Mucosa of descending colon (tissue), 3 donors: ENCODE measurements around the gene FOXP3. TPM values are rescaled to one million over a fixed set of nuclear protein-coding genes. Genes with fewer than 3 reads are reported as not detected.
"Not testable (repeated sequence)": the region's sequence is repeated elsewhere in the genome, so short reads cannot be mapped to it uniquely, and the experiment has no call there.

Source experiments
- ATAC-seq: fragments of 200-7000 bp; cut with Tn5 transposase; one replicate; pipeline ENCODE4 v1.9.1; 2020; ENCODE audit warnings: mild to moderate bottlenecking, moderate library complexity
- DNase-seq, 3 donors: peaks; one replicate each; pipeline ENCODE4 v3.0.0-alpha.2; 2020
- H3K36me3 ChIP-seq: fragments of 200-600 bp; one replicate; pipeline ENCODE4 v1.8.0; 2021; ENCODE audit warnings: low read depth, mild to moderate bottlenecking
- H3K4me1 ChIP-seq: fragments of 200-600 bp; one replicate; pipeline ENCODE4 v1.8.0; 2021; ENCODE audit warnings: low read depth, mild to moderate bottlenecking
- H3K4me3 ChIP-seq: fragments of 200-600 bp; one replicate; pipeline ENCODE4 v1.8.0; 2021; ENCODE audit warnings: mild to moderate bottlenecking
- H3K9me3 ChIP-seq: fragments of 200-600 bp; one replicate; pipeline ENCODE4 v1.8.0; 2021; ENCODE audit warnings: mild to moderate bottlenecking
- CTCF ChIP-seq: fragments of 200-600 bp; IDR thresholded peaks from one replicate; pipeline ENCODE4 v1.8.0; 2022; ENCODE audit warnings: antibody characterized with exemption, mild to moderate bottlenecking
- intact Hi-C, 2 donors: fragments of 100-400 bp; cut with DNase I in 1 of 2; cut with micrococcal nuclease in 1 of 2; formaldehyde crosslinking; loops; one replicate each; pipeline versions ENCODE4 v1.11.0 to v1.11.1; 2022; cut with DNase I, micrococcal nuclease
- total RNA-seq, 3 donors: library from RNA; stranded (reverse); fragmentation: NEBNext Ultra II Directional in 2 of 3; extraction: Animal tissue kit (Norgen Biotek cat#: 25700) in 2 of 3; gene quantifications; one replicate each; pipeline versions ENCODE4 v1.2.1 to v1.2.4, GENCODE V29; 2021 to 2023
- donor health status: DM: no; HTN: no; CAD: no; lungs with moderate emphysema.
- donor health status: DM: no; HTN: no; CAD: no.
- donor health status: DM: no; HTN: yes; CAD: no.

FOXP3 gene
- total RNA-seq, 3 donors from 2014 or later: 0.72 TPM; not detected in 2

DNA sequence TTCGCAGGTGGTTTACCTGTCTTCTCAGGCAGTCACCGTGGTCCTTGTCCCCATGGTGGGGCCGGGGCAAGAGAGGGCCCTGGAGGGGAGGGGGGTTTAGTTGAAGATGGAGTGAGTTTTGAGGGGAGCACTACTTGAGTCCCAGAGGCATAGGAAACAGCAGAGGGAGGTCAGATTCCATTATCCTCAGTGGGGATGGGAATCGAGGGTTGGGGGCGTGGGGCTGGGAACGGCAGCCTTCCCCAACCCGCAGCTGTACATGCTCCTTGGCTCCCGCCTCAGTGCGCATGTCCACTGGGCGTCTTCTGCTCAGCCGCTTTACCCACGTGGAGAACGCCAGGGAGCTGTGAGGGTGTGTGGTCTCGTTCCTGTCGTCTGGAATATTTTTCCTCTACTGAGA is 38.8 kb upstream of the FOXP3 start, which contains the start of gene GAGE10:
Gene GAGE10, plus strand, starts transcription at position 301 of the 400 bp plus-strand sequence. CDS start 1,214 bp downstream, outside the sequence.
- no peak within 1 kb of the TSS for H3K4me3 ChIP-seq
- H3K36me3 ChIP-seq: no peaks in the 10 kb centered on the region
- no peaks in the 10 kb centered on the region for H3K9me3 ChIP-seq
- TF ChIP-seq CTCF: no peak
- ATAC-seq (no peak), DNase-seq (no peak)
- intact Hi-C loops: no loop called here
- H3K4me1 ChIP-seq: no peaks in the 10 kb centered on the region

DNA sequence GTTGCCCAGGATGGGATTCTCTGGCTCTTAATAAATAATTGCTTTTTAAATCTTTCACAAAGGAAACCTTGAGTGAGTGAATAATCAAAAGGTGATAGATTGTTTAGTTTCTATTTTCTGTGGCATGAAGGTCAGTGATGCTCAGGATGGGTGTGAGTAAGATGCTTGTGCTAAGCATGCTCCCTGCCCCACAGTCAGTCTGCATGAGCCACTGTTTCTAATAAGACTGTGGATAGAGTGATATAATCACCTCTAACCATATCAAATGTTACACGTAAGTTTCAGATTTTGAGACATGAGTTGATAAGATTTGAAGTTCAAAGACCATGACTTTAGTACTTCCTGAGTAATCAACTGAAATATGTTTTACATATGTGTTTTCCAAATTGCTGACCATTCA is 36.2 kb upstream of the FOXP3 start:
- no peak overlapping the region for H3K4me3 ChIP-seq
- ATAC-seq: no peak
- H3K9me3 ChIP-seq: no peaks in the 10 kb centered on the region
- intact Hi-C loops: no loop called here
- no peak for TF ChIP-seq CTCF
- no peaks in the 10 kb centered on the region for H3K36me3 ChIP-seq
- no peaks in the 10 kb centered on the region for H3K4me1 ChIP-seq
- no peak for DNase-seq

DNA sequence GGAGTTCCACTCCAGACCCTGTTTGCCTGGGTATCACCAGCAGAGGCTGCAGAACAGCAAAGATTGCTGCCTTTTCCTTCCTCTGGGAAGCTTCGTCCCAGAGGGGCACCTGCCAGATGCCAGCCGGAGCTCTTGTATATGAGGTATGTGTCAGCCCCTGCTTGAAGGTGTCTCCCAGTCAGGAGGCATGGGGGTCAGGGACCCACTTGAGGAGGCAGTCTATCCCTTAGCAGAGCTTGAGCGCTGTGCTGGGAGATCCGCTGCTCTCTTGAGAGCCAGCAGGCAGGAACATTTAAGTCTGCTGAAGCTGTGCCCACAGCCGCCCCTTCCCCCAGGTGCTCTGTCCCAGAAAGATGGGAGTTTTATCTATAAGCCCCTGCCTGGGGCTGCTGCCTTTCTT is 34.8 kb upstream of the FOXP3 start:
- ATAC-seq, H3K9me3 ChIP-seq, intact Hi-C loops, H3K36me3 ChIP-seq, H3K4me1 ChIP-seq, H3K4me3 ChIP-seq, DNase-seq: not testable (repeated sequence)

GRCh38 chrX:49292400-49293362 is 28.2 kb upstream of the FOXP3 start:
- ATAC-seq: no peak
- no peak overlapping the region for H3K4me3 ChIP-seq
- intact Hi-C loops: loop anchor here in 1 of 2 donors (5.0 kb wide), 1 partner anchor 460 kb away; no protein-coding TSS in a partner anchor
- no peaks in the 10 kb centered on the region for H3K9me3 ChIP-seq
- no peak for TF ChIP-seq CTCF
- no peak for DNase-seq
- no peaks in the 10 kb centered on the region for H3K4me1 ChIP-seq
- H3K36me3 ChIP-seq: no peaks in the 10 kb centered on the region

- DNase-seq (peak in 2 of 3 donors; percentile 67 to 77), ATAC-seq (peak; percentile 88)
- Histone ChIP-seq H3K9me3 (no peaks in the 10 kb centered on the region), H3K4me3 (no peak overlapping the region), H3K36me3 (no peaks in the 10 kb centered on the region), H3K4me1 (no peaks in the 10 kb centered on the region)
- intact Hi-C loops: loop anchor here in 1 of 2 donors (5.0 kb wide), 1 partner anchor 461 kb away; no protein-coding TSS in a partner anchor
- TF ChIP-seq CTCF: peak; percentile 32
Observed at GRCh38 chrX:49291615-49292337, 27.3 kb upstream of the FOXP3 start.
